ENCODE data around the gene ADAMTS4.

Gene ADAMTS4

DNA sequence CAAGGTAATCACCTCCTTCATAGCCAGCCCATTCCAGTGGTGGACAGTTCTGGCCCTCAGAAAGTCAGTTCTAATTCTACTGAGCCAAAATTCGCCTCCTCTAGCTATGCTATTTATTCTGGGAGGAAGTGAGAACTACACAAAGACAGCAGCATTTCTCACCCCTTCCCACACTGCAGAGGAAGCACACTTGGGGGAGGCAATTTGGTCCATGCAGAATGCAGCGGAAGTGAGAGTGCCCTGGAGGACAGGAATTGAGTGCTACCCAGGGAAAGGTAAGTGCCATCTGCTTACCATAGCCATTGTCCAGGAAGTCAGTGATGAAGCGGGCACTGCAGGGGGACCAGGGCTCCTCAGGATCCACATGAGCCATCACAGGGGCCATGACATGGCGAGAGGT, 3.7 kb downstream of the ADAMTS4 start:
- DNase-seq = no peak

DNA sequence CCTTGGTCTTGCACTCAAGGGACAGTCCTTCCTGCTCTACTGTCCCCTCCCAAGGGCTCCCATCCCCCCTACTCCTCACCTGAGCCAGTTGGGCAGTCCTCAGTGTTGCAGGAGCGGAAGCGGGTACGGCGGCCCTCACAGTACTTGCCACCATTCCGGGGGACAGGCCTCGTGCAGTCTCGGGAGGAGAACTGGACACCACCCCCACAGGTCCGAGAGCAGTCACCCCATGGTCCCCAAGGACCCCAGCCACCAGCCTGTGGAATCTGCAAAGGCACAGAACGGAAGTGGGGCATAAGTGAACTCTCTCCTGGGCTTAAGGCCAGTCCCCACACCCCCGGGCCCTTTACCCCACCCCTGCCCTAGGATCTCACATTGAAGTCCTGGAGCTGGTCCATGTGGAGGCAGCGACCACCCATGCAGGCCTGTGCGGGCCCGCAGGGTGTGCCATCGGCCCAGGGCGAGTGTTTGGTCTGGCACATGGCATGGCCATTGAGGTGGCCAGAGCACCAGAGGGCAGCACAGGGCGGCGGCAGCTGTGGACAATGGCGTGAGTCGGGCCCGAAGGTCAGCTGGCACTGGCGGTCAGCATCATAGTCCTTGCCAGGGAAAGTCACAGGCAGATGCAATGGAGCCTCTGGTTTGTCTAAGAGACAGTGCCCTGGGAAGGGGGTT, 5.2 kb downstream of the ADAMTS4 start:
- DNase-seq = no peak

DNA sequence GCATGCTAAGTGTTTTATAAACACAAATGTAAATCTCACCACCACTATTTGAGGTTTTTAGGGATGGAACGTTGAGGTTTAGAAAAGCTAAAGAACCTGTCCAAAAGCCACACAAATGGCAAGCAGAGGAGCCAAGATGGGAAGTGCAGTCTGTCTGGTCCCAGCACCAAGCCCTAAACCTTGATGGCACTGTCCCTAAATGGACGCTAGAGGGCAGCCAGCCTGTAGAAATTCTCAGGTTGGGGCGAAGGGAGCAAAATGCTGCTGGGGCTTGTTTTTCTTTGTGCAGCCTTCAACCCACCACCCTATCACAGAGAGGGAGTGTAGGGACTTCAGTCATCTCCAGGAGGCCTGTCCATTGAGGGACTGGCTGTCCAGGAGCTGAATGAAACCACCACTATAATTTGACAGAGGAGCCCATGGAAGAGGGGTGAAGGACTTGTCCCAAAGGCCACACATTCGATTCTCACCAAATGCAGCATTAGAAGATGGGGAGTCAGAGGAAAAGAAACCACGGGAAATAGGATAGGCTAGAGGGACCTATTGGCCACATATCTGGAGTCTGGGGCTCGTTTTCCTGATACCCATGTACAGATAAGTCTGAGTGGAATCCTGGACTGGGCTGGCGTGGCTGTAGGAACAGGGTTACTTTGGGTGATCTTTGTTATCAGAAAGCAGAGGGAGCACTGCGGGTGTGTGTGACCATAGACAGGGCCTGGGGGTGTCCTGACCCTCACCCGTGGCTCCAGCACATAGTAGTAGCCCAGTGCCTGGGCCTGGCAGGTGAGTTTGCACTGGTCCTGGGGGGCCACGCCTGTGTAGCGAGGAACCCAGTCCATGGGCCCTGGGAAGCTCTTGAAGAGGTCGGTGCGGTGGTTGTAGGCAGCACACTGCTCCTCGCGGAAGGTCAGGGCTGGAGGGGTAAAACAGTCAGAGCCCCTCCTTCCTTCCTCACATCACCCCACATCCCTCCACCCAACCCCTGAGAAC, 6.1 kb downstream of the ADAMTS4 start:
- peak; percentile 59 for DNase-seq

GRCh38 chr1:161191971-161192370, 6.9 kb downstream of the ADAMTS4 start:
- no peak for DNase-seq

- DNase-seq = no peak
Observed at GRCh38 chr1:161190962-161191521, 7.8 kb downstream of the ADAMTS4 start.

GRCh38 chr1:161189036-161189435, 9.8 kb downstream of the ADAMTS4 start:
- DNase-seq = no peak

- no peak for DNase-seq
Observed at GRCh38 chr1:161188381-161188780, 10.5 kb downstream of the ADAMTS4 start.

- DNase-seq = no peak
Observed at GRCh38 chr1:161187311-161187710, 11.5 kb downstream of the ADAMTS4 start.

GRCh38 chr1:161185732-161186311, 13.0 kb downstream of the ADAMTS4 start:
- no peak for DNase-seq

DNA sequence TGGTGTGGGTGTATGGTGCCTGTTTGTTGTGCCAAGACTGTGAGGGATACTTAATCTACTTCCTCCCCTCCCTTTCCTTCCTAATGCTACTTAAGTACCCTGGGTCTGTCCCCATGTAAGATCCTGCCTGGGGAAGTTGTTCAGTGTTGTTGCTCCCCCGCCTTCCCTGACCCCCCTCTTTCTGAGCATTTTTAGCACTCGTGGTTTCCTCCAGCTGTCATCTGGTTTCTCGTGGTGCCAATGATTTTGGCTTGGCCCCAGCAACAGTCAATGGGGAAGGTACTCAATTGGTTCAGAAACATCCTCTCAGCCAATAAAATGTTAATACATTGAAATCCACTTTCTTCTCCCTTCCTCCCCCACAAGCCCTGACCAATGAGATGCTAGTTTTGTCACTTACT, 13.6 kb downstream of the ADAMTS4 start:
- peak; percentile 33 for DNase-seq

DNA sequence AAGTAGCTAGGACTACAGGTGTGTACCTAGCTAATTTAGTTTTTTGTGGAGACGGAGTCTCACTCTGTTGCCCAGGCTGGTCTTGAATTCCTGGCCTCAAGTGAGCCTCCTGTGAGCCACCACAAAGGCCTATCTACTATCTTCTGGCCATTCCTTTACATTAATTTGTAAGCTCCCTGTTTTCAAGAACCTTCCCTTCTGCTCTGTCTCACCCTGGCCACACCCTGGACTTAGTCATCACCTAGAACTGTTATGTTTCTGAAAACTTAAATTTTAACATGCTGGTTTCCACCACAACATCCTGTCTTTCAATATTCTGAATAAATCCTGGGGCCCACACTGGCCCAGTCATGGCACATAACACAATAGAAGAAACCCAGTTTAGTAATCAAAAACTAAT, 16.6 kb downstream of the ADAMTS4 start:
- DNase-seq = peak; percentile 44

DNA sequence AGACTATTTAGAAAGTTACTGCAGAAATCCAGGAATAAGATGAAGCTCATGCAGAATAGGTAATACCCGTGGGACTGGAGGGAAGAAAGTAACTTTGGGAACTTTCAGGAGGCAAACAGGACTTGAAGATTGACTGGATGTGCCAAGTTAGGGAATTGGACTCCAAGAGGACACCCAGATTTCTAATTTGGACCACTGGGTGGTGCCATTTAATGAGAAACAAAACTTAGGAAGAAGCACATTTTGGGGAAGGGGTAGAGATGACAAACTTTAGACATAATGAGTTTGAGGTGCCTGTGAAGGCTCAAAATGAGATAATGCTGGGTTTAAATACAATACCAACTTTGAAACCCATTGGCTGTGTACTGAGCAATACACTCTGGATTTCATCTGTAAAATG, 18.2 kb downstream of the ADAMTS4 start:
- DNase-seq = no peak

DNA sequence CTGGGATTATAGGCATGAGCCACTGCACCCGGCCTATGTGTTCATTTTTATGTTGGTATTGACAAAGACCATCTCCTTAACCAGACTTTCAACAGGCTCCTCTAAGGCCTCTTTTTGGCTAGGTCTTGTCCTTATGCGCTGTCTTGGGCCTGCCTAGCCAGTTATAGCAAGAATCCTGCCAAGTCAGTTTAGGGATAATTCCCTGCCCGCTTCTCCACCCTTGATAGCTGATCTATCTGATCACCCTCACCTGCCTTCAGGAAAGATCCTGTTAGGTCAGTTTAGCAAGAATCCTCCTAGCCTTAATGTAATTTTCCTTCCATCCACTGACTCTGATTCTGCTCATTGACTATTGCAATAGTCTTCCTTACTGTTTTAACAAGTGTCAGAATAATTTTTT, 19.2 kb downstream of the ADAMTS4 start:
- DNase-seq = no peak

GRCh38 chr1:161177936-161178244, 21.0 kb downstream of the ADAMTS4 start:
- DNase-seq = no peak

GRCh38 chr1:161177112-161177935, 21.5 kb downstream of the ADAMTS4 start, which contains the start of gene B4GALT3:
B4GALT3 (minus strand) TSS chr1:161177507; CDS start chr1:161176060, 1,447 bp downstream.
- peak; percentile 99 for DNase-seq

- no peak for DNase-seq
Observed at GRCh38 chr1:161176468-161177111, 22.3 kb downstream of the ADAMTS4 start.

DNA sequence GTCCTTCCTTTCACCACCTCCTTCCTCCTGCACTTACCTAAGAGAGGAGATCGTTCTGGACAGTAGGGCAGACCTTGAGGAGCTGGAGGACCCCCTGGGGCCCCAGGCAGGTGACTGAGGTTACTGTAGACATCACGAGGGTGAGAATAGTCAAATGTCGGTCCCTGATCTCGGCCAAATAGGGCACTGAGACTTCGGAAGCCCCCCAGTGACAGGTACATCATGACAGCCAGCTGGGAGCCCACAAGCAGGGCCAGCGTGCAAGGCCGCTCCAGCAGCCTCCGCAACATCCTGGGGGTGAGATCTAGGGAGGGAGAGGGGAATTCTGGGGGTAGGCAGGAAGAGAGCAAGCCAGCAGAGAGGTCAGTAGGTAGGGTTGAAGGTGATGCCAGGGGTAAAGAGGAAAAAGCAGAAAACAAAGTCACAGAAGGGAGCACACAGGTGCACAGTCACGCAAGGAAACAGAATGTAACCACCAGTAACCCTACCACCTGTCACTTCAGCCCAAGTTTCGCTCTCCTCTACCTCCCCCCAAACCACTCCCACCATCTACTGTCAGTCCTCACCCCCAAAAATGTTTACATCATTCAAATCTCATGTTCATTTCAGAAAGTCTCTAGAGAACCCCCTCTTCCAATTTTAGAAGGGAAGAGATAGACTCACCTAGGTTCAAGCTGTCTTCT, 22.9 kb downstream of the ADAMTS4 start:
- no peak for DNase-seq

DNA sequence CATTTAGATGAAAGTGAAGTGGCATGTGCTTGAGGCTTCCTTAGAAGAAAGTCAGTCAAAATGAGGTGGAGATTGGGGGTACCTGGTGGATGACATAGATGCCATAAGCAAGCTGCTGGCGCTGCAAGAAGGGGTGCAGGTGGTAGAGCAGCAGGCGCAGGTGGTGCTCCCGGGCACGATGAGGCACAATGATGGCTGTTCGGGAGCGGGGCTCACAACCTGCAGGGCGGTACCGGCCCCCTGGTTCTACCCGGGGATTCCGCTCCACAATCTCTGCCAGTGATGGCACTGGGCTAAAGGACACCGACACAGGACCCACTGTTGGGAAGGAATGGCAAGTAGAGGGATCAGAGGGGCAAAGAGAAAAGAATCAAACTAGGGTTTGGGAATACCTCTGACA, 23.9 kb downstream of the ADAMTS4 start:
- no peak for DNase-seq

DNA sequence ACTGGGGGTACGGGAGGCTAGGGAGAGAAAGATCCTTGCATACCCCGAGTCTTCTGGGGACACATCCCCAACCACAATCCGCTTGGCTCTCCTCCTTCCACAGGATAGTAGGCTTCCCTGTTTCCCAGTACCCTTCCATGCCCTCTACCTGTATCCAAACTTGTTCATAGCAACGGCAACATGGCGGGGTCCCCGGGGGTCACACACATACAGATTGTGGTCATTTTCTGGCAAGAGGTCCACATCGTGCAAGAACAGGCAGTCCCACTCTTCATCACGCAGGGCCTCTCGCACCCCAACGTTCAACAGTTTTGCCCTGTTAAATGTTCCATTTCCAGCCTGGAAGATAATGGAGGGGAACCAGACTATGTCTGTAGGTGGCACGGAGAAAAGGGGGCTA, 25.1 kb downstream of the ADAMTS4 start:
- DNase-seq = no peak

DNA sequence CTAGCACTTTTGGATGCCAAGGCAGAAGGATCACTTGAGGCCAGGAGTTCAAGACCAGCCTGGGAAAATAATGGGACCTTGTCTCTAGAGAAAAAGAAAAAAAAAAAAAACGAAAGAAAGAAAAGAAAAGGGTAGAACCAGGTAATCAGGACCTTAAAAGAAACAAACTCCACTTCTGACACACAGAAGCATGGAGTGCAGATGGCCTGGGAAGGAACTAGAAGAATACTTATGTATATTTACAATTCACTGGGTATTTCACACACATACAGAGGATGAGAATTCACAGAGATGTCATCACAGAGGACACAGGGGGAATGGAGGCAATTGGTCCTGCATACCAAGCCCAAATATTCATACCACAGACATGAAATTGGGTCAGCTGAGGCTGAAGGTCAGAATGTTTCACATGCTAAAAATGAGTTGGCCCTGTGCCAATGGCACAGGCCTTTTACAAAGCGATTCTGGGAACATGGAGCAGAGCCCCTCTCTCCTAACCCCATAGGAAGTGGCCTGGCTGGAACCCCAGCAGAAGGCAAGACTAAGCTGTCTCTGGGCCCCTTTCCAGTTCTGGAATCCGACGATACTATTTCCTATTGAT, 26.0 kb downstream of the ADAMTS4 start:
- DNase-seq = no peak

GRCh38 chr1:161172349-161172748, 26.5 kb downstream of the ADAMTS4 start:
- no peak for DNase-seq
